ENCODE measurements around the gene MTM1.

Gene MTM1

GRCh38 chrX:150694738-150695410 lies 126.5 kb downstream of the MTM1 start:
- no peak overlapping the region for H3K4me3 ChIP-seq (ENCODE audit: control insufficient read depth, low read depth, low read length)
- no peak for DNase-seq (ENCODE audit: low read depth)
- TF ChIP-seq CTCF (IDR thresholded peaks at IDR 0.05; ENCODE audit: control insufficient read depth, insufficient read depth, low read depth, low read length, missing control alignments), result no peak

DNA sequence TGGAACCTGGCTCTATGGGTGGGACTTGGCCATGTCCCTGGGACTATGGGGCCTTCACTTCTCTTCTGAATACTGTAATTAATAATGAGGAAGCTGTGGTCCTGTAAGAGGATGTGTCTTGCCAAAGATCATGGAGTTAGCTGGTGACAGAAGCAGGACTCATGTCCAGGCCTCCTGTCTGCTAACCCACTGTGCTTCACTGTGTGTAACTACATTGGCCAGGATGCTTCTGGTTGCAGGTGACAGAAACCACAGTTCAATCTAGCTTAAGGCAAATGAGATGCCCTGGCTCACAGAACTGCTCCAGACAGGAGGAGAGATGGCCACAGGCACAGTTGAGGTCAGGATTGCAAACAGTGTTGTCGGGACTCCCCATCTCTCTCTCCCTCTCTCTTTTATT lies 127.9 kb downstream of the MTM1 start:
- DNase-seq (ENCODE audit: low read depth), result no peak
- TF ChIP-seq CTCF (IDR thresholded peaks at IDR 0.05; ENCODE audit: control insufficient read depth, insufficient read depth, low read depth, low read length, missing control alignments), result no peak
- H3K4me3 ChIP-seq (ENCODE audit: control insufficient read depth, low read depth, low read length), result no peak overlapping the region

DNA sequence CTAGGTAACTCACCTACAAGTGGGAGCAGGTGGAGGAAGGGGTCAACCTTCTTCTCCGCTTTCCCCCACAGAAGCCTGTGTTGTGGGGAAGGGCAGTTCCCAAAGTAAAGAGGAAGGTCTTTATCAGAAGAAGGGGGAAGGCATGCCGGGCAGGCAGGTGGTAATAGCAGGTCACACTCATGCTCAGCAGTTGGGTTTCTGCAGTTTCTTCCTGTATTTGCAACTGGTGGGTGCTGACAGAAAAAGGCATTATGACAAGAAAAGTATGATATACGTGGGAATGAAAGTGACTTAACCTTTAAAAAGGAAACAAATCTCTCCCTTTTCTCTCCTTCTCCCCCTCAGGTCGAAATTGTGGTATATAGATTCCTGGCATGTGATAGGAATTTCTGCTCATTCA lies 128.4 kb downstream of the MTM1 start:
- no peak overlapping the region for H3K4me3 ChIP-seq (ENCODE audit: control insufficient read depth, low read depth, low read length)
- DNase-seq (ENCODE audit: low read depth), result no peak

DNA sequence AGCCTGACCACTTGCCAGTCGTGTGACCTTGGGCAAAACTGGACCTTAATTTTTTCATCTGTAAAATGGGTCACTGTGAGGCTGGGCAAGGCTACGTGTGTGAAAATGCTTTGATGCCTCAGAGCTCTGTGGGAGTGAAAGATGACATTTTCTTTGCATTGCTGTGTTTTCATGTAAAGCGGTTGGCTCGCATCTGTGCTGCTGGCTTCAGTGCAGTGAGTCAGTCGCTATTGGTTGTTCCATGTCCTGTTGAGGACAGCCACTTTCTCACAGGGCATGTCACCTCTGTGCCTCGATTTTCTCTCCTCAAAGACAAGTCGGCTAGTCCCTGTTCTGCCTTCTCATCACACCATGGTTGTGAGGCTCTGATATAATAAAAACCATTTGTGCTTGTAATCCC lies 129.2 kb downstream of the MTM1 start:
- no peak overlapping the region for H3K4me3 ChIP-seq (ENCODE audit: control insufficient read depth, low read depth, low read length)
- DNase-seq (ENCODE audit: low read depth), result no peak
- TF ChIP-seq CTCF (IDR thresholded peaks at IDR 0.05; ENCODE audit: control insufficient read depth, insufficient read depth, low read depth, low read length, missing control alignments), result no peak

More for the DNA sequence above, 128.4 kb downstream of the MTM1 start:
- no peak for TF ChIP-seq CTCF (IDR thresholded peaks at IDR 0.05; ENCODE audit: control insufficient read depth, insufficient read depth, low read depth, low read length, missing control alignments)

DNA sequence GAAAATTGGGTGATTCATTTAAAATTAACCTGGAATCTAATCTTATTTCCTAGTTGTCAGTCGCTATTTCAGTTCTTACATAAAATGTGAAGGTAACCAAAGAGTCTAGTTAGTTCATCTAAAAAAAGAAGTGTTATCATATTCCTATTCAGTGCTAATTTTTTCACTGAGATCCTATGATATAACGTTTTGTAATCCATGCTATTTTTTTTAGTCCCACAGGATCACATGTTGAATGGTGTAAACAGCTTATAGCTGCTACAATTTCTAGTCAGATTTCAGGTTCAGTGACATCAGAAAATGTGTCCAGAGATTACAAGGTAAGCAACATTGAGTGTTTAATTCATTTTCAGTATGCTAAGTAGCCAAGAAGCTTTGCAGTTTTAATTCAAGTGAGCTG lies 130.6 kb downstream of the MTM1 start:
- H3K4me3 ChIP-seq (ENCODE audit: control insufficient read depth, low read depth, low read length), result no peak overlapping the region
- DNase-seq (ENCODE audit: low read depth), result no peak
- TF ChIP-seq CTCF (IDR thresholded peaks at IDR 0.05; ENCODE audit: control insufficient read depth, insufficient read depth, low read depth, low read length, missing control alignments), result no peak

GRCh38 chrX:150700107-150700506 lies 131.7 kb downstream of the MTM1 start:
- DNase-seq (ENCODE audit: low read depth), result no peak
- TF ChIP-seq CTCF (IDR thresholded peaks at IDR 0.05; ENCODE audit: control insufficient read depth, insufficient read depth, low read depth, low read length, missing control alignments), result no peak
- no peak overlapping the region for H3K4me3 ChIP-seq (ENCODE audit: control insufficient read depth, low read depth, low read length)

All from AG09309 (cell line).